ENCODE results near the gene NTM.

The NTM gene

DNA sequence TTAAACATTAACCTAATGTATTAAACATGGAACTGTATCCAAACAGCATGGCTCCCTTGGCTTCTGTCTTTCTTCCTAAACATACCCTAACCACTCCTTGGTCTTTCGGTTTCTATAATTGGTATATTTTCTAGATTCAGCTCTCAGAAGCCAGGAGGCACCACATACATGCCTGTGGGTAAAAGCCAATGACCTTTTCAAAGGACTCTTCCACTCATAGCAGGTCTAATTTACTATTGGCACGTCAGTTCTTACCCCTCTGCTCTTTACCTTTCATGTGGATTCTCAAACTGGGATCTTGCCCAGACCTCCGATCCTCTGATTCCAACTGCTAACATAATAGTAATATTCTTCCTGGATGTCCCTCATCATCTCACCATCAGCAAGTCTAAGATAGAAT, 835.1 kb downstream of the NTM start:
- DNase-seq: no peak

DNA sequence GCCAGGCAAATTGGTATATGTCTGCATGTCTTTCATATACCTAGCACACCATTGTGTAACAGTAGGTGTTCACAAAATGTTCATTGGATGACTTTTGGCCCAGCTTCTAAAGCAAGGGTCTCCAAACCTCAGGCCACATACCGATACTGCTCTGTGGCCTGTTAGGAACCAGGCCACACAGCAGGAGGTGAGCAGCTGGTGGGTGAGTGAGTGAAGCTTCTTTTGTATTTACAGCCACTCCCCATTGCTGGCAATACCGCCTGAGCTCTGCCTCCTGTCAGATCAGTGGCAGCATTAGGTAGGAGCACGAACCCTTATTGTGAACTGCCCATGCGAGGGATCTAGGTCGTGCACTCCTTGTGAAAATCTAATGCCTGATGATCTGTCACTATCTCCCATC, 836.6 kb downstream of the NTM start:
- no peak for DNase-seq

DNA sequence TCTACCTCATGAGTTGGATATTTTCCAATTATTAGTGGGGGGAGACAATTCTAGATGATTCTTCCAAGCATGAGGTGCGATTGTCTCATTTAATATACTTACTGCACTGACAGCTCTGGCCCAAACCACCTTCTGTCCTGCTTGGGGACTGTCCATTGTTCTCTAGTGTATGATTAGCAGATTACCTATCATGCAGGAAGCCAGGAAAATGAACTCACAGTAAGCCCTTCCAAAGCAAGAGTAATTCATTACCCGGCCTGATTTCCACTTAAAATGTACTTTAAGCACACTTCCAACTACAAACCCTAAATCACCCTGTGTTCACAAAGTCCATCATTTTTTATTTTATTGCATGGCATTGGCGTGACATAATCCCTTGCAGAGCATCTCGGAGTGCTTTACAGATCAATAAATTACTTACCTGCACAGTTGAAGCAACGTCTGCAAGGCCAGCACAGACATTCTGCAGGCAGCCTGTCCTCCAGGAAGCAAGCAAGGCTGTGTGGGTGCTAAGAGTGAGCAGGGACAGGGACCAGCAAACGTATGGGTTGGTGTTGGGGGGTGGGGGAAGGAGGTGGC, 838.2 kb downstream of the NTM start:
- no peak for DNase-seq

DNA sequence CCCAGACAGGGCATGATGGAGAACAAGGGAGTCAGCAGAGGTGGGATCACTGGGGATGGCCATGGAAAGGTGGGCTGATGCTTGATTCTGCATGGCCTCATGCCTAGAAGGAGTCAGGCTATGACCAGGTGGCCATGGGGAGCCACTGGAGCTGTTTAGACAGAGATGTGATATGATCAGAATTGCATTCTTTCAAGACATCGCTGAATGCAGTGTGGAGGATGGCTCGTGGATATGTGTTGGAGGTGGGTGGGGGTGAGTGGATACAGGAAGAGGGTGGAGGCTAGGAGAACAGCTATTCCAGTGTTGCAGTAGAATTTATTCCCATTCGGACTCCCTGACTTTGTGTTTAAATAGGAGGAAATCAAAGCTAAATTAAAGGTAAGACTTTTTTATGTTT, 841.1 kb downstream of the NTM start:
- DNase-seq: no peak

DNA sequence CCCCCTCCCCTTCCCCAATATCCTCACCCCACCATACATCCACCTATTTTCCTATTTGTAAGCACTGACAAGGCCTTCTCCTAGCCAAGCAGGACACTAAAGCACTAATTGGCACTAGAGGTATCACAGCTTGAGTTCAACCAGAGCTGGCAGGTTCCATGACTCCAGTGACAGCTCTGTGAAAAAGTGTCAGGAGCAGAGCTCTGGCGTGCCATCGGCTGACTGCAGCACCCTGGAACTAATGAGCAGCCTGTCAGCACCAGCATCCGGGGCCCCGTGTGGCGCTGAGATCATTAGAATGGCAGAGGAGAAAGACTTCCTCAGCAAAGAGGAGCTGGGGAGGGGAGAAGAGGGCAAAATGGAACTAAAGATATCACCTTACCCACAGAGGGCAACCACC, 847.4 kb downstream of the NTM start:
- DNase-seq: no peak

DNA sequence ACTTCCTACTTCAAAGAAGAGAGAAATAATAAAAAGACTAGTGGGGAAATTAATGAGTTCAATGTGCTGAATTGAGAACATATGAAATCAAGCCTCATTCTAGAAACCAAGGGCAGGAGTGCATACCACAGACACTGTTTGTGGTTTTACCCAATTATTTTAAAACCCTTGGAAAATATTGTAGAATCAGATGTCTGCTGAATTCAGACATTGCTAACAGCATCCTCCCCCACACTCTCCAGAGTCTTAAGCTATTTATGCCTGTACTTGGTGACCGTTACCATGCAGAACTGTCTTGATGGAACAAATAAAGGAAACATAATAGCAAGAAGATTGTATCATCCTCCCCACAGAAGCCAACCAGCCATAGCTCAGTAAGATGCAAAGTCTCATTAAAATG, 850.1 kb downstream of the NTM start:
- no peak for DNase-seq

DNA sequence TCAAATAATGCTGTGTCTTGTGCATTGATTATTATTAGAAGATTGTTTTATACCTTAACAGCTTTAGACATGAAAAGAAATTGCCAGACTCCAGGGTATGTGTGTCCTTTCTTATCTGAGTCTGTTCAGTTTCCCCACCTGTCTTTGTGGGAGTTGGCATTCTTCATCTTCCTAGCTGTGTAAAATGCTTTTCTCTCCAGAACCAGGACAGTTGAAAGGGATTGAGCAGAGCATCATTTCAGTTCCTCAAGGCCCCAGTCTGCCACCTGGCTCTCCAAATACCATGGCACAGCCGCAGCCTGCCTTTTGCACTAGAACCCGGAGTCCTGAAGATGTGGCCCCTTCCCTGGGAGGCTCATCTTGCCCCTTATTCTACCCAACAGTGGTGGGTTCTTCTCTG, 851.9 kb downstream of the NTM start:
- DNase-seq: no peak

DNA sequence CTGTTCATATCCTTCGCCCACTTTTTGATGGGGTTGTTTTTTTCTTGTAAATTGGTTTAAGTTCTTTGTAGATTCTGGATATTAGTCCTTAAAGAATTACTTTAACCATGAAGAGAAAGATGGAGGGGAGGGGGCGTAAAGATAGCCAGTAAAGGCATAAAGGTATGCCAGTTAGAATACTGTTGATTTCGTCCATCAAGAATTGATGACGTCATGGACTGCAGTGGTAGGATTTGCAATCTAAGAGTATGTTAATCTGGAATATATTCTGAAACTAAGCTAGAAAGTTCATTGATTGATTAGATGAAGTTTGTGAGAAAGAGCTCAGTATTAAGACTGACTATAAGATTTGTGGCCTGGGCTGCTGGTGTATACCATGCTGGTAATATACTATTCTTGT, 856.1 kb downstream of the NTM start:
- DNase-seq: no peak

DNA sequence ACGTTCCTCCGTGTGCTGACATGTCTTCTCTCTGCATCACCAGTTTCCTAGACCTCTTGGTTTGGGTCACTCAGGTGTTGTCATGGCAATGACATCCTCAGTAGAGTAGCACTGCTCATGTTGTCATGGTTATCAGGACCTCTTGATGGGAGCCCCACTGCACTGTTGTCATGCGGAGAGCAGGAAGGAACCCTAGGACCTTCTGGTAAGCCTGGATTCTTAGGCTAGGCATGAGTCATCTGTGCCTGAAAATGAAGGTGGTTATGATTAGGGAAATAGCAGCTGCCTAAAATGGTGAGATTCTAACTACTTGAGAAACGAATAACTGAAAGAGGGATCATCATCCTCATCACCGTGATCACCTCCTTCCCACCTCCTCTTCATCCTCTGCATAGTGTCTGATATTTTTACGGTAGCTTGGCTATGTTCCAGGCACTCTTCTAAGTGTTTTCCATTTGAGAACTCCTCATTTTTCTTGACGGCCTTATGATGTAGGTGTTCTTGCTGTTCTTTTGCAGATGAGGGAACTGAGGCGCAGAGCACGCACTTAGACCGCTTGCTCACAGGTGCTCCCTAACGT, 858.4 kb downstream of the NTM start:
- DNase-seq: no peak

DNA sequence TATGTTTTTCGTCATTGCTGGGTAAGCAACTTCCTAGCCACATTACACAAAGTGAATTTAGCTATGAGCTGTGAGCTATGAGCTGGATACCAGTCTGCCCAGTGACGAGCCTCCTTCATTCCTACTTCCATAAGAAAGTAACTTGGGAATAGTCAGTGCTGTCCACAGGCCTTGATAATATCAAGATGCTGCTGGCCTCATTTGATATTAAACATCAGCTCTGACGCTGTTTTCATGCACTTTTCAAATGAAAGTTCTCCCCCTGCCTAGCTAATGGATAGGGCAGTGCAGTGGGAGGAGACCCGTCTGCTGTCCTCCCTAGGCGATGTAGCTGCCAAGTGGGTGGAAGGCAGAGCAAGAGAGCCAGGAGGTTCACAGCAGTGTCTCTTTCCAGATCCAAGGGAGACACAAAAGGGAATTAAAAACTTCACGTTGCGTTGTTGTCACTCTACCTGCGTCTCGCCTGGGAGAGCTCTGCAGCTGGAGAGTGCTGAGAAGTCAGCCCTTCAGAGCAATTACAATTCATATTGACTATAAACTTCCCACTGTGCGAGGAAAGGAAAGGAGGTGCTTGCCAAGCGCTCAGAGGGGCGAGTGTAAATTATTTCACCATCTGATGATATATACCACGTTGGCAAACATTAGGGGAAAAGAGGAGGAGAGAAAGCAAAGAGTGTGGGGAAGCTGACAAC, 861.4 kb downstream of the NTM start:
- no peak for DNase-seq

DNA sequence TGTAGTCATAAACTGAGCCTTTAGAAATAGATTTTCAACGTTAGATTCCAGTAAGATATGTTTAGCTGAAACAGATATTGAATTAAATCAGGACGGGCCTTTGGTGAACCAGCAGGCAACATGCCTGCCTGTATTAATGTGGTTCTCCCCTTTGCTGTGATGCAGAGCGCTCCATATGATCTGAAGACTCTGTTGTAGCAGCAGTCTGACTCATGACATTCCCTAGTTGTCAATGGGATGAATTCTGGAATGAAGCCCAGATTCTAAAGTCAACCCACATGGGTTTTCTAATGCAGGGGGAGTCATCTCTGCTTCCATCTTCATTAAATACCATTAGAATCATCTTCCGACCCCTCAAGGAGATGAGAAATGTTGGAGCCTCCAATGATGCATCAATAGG, 864.5 kb downstream of the NTM start:
- no peak for DNase-seq

DNA sequence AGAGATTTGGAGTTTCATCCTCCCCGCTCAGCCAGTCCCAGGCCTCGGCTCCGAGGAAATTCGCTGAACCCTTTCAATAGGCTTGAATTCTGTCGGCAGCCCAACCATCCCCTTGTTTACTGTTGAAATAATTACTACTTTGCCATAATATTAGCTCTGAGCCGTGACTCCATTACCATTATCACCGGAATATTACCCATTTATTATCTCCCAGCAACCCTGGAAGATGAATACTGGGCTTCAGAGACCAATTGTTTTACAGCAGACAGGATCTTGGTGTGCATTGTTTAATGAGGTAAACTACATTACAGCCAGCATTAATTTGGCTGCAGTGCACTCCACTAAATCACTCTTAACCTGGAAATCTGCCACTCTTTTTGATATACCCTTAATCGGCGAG, 867.4 kb downstream of the NTM start:
- DNase-seq: no peak

DNA sequence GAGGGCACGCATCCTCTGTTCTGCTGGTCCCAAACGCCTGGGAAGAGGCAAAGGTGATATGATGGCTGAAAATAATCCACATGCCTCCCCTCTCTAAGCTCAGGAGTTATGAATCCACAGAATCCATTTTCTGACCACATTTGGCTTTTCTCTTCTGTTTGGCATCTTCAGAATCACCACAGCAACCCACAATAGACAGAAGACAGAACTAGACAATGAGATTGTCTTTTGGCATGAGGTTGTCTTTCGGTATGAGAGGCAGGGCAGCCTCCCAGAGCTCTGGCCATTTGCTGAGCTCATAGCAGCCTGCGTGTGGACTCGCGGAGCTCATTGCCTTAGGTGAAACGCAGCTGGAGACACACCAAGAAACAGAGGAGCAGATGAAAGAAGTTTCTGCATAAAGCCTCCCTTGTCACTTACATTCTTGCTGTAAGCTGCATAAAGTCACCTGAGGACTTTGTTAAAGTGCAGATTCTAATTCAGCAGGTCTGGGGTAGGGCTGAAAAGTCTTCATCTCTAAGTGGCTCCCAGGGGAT, 868.0 kb downstream of the NTM start:
- DNase-seq: no peak

DNA sequence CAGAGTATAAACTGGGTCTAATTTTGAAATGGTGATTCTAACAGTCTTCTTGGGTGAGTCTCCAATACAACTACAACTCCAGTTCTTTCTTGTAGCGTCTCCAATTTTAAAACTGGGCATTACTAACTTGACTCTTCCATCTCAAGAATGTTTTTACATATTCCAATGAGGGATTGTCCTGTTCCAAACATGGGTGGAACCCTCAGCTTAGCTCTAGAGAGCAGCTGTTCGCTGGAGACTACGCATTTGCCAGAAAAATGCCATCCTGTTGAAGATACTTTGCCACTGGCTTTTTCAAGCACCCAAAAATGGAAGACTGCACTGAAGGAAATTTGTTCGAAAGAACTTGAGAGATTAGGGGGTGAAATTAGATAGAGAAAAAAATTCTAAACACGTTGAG, 870.0 kb downstream of the NTM start:
- DNase-seq: no peak

DNA sequence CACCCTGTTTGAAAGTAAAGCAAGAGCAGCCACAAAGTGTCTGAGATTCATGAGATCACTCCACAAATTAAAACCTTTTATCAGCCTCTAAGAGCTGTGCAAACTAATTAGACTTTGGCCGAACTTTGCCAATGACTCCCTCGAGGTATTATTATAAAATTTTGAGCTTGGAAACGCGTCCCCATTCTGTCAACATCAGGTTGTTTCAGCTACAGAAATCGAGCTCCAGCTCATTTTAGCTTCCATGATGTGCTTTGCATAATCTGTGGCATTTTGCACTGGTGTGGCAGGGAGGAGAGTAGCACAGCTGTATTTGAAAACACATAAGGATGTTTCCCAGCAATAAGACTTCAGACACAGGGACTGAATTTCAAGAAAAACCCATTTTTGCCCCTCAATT, 872.2 kb downstream of the NTM start:
- no peak for DNase-seq

DNA sequence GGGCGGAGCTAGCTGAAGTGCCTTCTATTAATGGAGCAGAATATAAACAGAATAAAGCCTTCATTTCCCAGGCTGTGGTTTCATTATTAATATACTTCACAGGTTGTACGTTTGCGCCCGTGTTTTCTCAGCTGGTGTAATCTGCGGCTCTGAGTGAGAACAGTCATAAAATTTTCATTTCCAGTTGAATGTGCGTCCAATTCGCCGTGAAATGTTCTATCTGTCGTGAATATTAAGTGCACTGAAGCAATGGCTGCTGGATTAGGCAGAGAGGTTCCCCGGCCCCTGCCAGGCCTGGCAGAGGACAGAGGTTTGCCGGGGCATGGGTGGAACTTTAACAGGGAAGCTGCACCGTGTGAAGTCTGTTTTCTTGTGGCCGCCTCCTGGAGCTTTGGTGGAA, 874.4 kb downstream of the NTM start:
- DNase-seq: no peak

DNA sequence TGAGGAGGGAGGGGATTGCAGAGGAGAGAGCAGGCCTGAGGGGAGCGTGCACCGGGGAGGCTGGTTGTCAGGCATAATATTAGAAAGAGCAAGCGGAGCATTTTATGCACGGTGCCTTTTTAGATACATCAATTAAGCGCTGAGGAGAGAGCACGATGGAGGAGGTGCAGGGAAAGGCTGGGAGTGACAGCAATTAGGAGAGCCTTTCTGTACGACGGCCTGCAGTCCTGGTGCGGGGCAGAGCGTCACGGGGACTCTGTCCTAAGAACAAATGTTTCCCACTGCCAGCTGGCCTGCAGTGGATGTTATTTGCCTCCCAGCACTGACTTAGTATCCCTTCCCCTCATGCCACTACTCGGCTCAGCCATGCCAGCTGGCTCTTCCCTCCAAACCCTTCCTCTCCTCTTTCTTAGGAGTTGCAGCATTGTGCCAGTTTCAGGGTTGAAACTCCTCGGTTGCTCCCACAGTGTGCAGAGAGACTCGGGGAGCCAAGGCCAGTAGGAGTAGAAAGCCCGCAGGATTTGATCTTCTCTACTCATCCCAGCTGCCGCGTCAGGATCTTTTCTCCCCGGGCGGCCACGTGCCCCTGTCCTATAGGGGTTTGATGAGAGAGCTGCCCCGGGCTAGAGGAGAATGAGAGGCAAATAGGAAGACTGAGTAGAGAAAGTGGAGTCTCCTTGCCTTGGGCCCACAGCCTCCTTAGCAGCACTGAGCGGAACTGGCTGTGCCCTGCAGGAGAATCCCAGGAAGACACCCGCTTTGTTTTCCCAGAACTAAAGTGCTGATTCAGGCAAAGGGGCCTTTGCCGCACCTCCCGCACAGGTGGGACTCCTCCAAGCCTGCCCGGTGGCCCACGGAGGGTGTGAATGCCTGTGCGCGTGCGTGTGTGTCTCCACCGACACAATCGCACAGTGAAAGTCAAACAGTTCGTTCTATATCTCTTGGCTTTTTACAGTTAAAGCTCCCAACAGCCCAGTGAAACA, 875.3 kb downstream of the NTM start:
- no peak for DNase-seq

DNA sequence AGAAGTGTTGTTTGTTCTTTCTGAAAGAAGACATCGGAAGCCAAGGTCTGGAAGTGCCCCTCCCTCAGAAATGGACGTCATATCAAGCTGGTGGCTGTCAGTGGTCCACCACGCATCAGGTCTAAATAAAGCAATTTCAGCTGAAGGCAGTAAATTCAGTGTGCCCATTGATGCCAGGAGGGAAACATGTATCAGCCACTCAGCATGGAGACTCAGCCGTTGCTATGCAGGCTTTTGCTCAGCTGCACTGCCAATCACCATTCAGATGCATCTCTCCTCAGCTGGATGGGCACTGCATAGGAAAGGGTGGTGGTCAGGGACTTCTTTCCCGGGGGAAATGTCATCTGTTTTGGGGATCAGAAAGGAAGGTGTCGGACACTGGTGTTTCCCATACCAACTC, 878.2 kb downstream of the NTM start:
- DNase-seq: no peak

DNA sequence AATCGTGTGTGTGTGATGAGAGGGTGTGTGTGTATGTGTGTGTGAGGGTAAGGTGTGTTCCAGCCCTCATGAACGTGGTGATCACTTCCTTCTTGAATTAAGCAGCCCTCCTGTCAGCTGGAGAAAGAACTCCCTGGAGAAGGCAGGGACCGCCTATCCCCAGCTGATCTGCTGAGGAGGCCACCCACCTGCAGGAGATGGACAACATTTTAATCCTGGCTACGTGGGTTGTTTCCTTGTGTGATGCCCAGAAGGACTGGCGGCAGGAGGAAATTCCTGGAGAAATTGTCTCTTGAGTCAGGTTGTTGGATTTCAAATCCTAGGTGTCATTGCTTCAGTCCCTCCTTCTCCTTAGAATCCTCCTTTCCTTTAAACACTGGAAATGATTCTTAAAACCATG, 878.8 kb downstream of the NTM start:
- no peak for DNase-seq

DNA sequence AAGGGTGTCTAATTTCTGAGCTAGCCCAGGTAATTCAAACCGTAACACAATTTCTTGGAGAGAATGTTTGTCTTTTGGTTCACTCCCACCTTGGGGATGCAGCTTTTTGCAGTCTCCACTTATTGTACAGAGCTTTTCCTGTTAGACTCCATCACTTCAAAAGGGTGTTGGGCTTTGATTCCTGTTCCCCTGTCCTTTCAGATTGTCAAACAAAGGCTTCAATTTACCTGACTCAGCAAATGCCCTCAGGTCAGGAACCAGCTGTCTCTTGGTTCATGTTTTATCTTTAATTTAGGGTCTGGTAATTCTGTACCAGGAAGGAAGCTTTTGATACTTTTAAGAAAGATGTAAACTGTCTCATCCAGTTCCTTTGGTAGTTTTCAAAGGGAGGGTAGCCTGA, 880.6 kb downstream of the NTM start:
- no peak for DNase-seq

DNA sequence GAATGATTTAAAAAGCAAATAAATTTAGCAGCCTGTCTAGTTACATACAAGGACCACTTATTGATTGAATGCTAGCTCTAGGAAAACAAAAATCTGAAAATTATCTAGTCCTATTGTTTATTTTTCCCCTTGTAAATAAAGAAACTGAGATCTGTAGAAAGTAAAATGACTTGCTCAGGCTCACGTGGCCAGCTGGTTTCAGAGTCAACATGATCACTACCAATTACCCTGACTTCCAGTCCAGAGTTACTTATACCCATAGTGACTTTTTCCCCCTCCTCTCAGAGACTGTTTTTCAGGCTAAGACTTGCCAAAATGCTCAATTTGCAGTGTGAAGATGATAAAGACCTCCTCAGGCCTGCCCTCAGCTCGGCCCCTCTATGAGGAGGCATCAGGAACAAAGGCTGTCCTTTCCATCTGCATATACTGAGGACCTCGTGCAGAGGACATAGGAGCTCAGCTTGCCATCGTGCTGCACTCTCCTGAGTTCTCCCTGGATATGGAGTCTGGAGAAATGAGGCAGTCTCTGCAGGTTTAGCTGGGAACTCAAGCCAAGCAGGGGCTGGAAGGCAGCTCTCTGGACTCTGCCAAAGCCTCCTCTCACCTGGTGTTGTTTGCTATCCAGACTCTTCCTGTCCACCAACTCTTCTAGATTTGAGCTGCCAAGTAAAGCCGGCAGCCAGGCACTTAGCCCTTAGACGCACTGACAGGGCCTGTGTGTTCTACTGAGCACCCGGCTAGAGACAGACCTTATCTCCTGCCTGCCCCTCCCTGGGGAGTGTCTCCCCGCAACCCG, 883.3 kb downstream of the NTM start:
- no peak for DNase-seq

DNA sequence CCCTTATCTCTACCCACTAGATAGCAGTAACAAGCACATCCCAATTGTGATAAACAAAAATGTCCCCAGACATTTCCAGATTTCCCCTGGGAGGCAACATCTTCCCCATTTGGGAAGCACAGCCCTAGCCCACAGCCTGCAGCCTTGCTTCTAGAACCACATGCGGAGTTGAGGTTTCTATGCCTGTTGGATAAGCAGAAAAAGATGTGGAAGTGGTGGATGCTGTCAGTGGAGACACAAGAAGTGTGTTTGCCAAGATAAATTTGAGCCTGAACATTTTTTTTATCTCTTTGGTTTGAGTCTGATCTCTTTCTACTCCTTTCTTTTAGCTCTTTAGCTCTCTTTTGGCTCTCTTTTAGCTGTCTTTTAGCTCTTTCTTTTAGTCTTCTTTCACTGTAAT, 884.5 kb downstream of the NTM start:
- DNase-seq: no peak
